ENCODE results near the gene SPOCK3.

DNA sequence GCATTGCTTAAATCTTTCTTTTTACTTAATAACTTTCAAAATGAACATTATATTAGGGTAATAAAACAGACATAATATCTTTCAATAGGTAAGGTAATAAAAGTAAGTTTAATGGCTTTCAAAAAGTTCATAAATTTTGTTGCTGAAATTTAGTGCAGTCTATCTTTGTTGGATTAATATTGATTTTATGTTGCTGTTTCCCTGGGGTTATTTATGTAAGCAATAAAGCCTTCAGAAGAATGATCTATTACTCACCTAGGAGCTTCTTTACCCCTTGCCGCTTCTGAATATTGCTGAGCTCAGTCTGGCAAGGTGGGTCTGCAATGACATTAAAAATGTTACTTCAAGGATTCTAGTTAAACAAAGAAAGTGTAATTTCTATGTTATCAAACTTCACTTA, 492.6 kb downstream of the SPOCK3 start:
- TF ChIP-seq, protein P1, sequence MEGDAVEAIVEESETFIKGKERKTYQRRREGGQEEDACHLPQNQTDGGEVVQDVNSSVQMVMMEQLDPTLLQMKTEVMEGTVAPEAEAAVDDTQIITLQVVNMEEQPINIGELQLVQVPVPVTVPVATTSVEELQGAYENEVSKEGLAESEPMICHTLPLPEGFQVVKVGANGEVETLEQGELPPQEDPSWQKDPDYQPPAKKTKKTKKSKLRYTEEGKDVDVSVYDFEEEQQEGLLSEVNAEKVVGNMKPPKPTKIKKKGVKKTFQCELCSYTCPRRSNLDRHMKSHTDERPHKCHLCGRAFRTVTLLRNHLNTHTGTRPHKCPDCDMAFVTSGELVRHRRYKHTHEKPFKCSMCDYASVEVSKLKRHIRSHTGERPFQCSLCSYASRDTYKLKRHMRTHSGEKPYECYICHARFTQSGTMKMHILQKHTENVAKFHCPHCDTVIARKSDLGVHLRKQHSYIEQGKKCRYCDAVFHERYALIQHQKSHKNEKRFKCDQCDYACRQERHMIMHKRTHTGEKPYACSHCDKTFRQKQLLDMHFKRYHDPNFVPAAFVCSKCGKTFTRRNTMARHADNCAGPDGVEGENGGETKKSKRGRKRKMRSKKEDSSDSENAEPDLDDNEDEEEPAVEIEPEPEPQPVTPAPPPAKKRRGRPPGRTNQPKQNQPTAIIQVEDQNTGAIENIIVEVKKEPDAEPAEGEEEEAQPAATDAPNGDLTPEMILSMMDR (IDR thresholded peaks at IDR 0.05): no peak
- TF ChIP-seq POLR2A (IDR thresholded peaks at IDR 0.05): no peak
- TF ChIP-seq EP300 (IDR thresholded peaks at IDR 0.05): no peak
- TF ChIP-seq POLR2AphosphoS5 (IDR thresholded peaks at IDR 0.05): no peak

Measured in sigmoid colon (tissue), 4 donors.